Measurements from ENCODE around the gene ERBB3.

DNA sequence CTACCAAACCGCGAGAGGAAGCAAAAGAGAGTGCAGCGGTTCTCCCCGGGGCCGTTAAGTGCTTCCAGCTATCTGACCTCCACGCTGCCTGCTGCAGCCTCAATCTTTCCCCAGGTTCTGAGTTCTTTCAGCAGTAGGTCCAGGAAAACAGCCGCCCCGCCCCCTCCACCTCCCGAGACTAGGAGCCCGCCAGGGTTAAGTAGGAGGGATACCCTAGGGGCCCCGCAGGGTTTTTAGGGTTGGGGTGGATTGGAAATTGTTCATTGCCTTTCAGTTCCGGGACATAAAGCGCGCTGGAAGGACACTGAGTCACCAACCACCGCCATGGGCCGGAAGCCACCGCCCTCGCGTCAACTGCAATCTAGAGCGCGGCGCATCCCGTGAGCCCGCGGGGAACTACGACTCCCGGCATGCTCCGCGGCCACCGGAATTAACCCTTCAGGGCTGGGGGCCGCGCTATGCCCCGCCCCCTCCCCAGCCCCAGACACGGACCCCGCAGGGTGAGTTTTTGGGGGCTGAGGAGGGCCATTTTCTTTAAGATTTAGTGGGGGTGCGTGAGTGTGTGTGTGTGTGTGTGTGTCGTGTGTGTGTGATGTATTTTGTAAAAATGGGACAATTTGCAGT lies 72.3 kb downstream of the ERBB3 start, which contains the start of gene MYL6B:
- no peak for TF ChIP-seq GATA2 (IDR thresholded peaks at IDR 0.05; ENCODE audit: low read depth, low read length)
- TF ChIP-seq GATA3 (IDR thresholded peaks at IDR 0.05; ENCODE audit: low read depth, low read length) = no peak
